Raji (cell line): ENCODE results near the gene POLR3B.

Experiments
- POLR2A ChIP-seq: IDR thresholded peaks from 2 replicates; pipeline ENCODE4 v1.6.1; 2011; ENCODE audit warnings: low read depth, low read length, control low read depth; ENCODE audit not compliant: insufficient read depth

Gene POLR3B

GRCh38 chr12:106480251-106480650 is 122.7 kb downstream of the POLR3B start:
- no peak for TF ChIP-seq POLR2A

GRCh38 chr12:106481246-106481645 is 123.7 kb downstream of the POLR3B start:
- no peak for TF ChIP-seq POLR2A

GRCh38 chr12:106487664-106488063 is 130.1 kb downstream of the POLR3B start:
- TF ChIP-seq POLR2A = no peak

- TF ChIP-seq POLR2A = no peak
Observed at GRCh38 chr12:106488884-106489283, 131.3 kb downstream of the POLR3B start.

GRCh38 chr12:106490264-106490663 is 132.7 kb downstream of the POLR3B start:
- no peak for TF ChIP-seq POLR2A

- no peak for TF ChIP-seq POLR2A
Observed at GRCh38 chr12:106492857-106493256, 135.3 kb downstream of the POLR3B start.

GRCh38 chr12:106493531-106493930 is 136.0 kb downstream of the POLR3B start:
- TF ChIP-seq POLR2A = no peak

GRCh38 chr12:106495354-106495965 is 137.9 kb downstream of the POLR3B start:
- no peak for TF ChIP-seq POLR2A

GRCh38 chr12:106498056-106498455 is 140.5 kb downstream of the POLR3B start:
- no peak for TF ChIP-seq POLR2A

- TF ChIP-seq POLR2A = no peak
Observed at GRCh38 chr12:106499628-106500027, 142.1 kb downstream of the POLR3B start.

- TF ChIP-seq POLR2A = no peak
Observed at GRCh38 chr12:106506691-106507090, 149.1 kb downstream of the POLR3B start.

GRCh38 chr12:106508966-106509365 is 151.4 kb downstream of the POLR3B start:
- TF ChIP-seq POLR2A = no peak

- TF ChIP-seq POLR2A = no peak
Observed at GRCh38 chr12:106511365-106511764, 153.8 kb downstream of the POLR3B start.

GRCh38 chr12:106517314-106517713 is 159.8 kb downstream of the POLR3B start:
- TF ChIP-seq POLR2A = no peak

- no peak for TF ChIP-seq POLR2A
Observed at GRCh38 chr12:106519607-106520021, 162.1 kb downstream of the POLR3B start.

- no peak for TF ChIP-seq POLR2A
Observed at GRCh38 chr12:106521901-106522300, 164.4 kb downstream of the POLR3B start.

- no peak for TF ChIP-seq POLR2A
Observed at GRCh38 chr12:106522708-106523107, 165.2 kb downstream of the POLR3B start.
